HL-60 (cell line): ENCODE measurements around the gene ANXA8.

Experiments used
- DNase-seq, 2 experiments: peaks; one replicate each; pipeline ENCODE4 v3.0.0-alpha.2; 2010 to 2020; ENCODE audit warnings: low read depth in 1 of 2, low spot score in 1 of 2
- H3K27ac ChIP-seq: fragments of 250-450 bp; sonication (Bioruptor Pico); replicated peaks from 2 replicates; pipeline ENCODE4 v1.5.1; 2020; ENCODE audit warnings: mild to moderate bottlenecking, moderate library complexity
- H3K27me3 ChIP-seq: fragments of 250-450 bp; sonication (Bioruptor Pico); 2 replicates; pipeline ENCODE4 v1.5.1; 2021; ENCODE audit warnings: mild to moderate bottlenecking, moderate library complexity; ENCODE audit not compliant: insufficient read depth, poor library complexity, severe bottlenecking
- H3K4me3 ChIP-seq: replicated peaks from 2 replicates; pipeline ENCODE4 v1.5.1; 2011; ENCODE audit warnings: mild to moderate bottlenecking, control low read depth, low read length; ENCODE audit not compliant: insufficient read depth
- GABPA ChIP-seq: IDR thresholded peaks from 2 replicates; pipeline ENCODE4 v1.6.1; 2012; ENCODE audit warnings: low read depth
- POLR2AphosphoS5 ChIP-seq: IDR thresholded peaks from 2 replicates; pipeline ENCODE4 v1.6.1; 2012; ENCODE audit warnings: low read depth
- SPI1 ChIP-seq: IDR thresholded peaks from 2 replicates; pipeline ENCODE4 v1.6.1; 2012; ENCODE audit warnings: low read depth, mild to moderate bottlenecking, borderline replicate concordance
- TF ChIP-seq, protein P1 (sequence below): IDR thresholded peaks from 2 replicates; pipeline ENCODE4 v1.6.1; 2012; ENCODE audit warnings: low read depth; ENCODE audit not compliant: insufficient replicate concordance
- TF ChIP-seq, protein P2 (sequence below): IDR thresholded peaks from one replicate; pipeline ENCODE4 v1.5.1; 2011; ENCODE audit warnings: low read length, control low read depth, inconsistent platforms; ENCODE audit not compliant: insufficient read depth

The ANXA8 gene

DNA sequence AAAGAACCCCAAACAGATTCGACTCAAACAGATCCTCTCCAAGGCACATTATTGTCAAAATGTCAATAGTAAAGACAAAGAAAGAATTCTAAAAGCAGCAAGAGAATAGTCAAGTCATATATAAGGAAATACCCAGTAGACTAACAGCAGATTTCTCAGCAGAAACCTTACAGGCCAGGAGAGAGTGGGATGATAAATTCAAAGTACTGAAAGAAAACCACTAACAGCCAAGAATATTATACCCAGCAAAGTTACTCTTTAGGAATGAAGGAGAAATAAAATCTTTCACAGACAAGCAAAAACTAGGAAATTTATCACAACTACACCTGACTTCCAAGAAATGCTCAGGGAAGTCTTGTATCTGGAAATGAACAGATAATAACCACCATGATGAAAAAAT, 38.2 kb downstream of the ANXA8 start:
- no peak overlapping the region for H3K4me3 ChIP-seq
- H3K27ac ChIP-seq = no peak overlapping the region
- DNase-seq = no peak
- TF ChIP-seq, protein P1, sequence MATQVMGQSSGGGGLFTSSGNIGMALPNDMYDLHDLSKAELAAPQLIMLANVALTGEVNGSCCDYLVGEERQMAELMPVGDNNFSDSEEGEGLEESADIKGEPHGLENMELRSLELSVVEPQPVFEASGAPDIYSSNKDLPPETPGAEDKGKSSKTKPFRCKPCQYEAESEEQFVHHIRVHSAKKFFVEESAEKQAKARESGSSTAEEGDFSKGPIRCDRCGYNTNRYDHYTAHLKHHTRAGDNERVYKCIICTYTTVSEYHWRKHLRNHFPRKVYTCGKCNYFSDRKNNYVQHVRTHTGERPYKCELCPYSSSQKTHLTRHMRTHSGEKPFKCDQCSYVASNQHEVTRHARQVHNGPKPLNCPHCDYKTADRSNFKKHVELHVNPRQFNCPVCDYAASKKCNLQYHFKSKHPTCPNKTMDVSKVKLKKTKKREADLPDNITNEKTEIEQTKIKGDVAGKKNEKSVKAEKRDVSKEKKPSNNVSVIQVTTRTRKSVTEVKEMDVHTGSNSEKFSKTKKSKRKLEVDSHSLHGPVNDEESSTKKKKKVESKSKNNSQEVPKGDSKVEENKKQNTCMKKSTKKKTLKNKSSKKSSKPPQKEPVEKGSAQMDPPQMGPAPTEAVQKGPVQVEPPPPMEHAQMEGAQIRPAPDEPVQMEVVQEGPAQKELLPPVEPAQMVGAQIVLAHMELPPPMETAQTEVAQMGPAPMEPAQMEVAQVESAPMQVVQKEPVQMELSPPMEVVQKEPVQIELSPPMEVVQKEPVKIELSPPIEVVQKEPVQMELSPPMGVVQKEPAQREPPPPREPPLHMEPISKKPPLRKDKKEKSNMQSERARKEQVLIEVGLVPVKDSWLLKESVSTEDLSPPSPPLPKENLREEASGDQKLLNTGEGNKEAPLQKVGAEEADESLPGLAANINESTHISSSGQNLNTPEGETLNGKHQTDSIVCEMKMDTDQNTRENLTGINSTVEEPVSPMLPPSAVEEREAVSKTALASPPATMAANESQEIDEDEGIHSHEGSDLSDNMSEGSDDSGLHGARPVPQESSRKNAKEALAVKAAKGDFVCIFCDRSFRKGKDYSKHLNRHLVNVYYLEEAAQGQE = no peak
- TF ChIP-seq, protein P2, sequence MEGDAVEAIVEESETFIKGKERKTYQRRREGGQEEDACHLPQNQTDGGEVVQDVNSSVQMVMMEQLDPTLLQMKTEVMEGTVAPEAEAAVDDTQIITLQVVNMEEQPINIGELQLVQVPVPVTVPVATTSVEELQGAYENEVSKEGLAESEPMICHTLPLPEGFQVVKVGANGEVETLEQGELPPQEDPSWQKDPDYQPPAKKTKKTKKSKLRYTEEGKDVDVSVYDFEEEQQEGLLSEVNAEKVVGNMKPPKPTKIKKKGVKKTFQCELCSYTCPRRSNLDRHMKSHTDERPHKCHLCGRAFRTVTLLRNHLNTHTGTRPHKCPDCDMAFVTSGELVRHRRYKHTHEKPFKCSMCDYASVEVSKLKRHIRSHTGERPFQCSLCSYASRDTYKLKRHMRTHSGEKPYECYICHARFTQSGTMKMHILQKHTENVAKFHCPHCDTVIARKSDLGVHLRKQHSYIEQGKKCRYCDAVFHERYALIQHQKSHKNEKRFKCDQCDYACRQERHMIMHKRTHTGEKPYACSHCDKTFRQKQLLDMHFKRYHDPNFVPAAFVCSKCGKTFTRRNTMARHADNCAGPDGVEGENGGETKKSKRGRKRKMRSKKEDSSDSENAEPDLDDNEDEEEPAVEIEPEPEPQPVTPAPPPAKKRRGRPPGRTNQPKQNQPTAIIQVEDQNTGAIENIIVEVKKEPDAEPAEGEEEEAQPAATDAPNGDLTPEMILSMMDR = no peak
- no peak for TF ChIP-seq SPI1
- no peak for TF ChIP-seq POLR2AphosphoS5
- no peak for TF ChIP-seq GABPA
- no peaks in the 10 kb centered on the region for H3K27me3 ChIP-seq

DNA sequence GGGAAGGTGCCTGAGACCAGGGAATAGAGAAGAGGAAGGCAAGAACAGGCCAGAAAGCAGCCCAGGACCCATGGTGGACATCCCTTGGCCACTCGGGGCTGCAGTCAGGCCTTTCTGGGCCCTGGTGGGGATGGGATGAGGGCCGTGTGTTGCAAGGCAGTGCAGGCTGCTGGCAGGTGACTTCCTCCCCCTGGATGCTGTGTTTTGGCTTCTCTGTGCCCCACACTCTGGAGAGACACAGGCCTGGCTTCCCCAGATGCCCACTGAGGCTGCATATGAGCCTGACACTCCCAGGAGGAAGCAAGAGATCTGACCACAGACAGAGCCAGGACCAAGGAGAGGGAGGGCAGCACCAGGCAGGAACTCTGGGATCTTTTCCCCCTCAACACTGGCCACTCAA, 39.9 kb downstream of the ANXA8 start:
- no peak overlapping the region for H3K4me3 ChIP-seq
- TF ChIP-seq POLR2AphosphoS5 (no peak), GABPA (no peak), SPI1 (no peak)
- TF ChIP-seq, protein P1 = no peak
- TF ChIP-seq, protein P2 = no peak
- H3K27ac ChIP-seq = no peak overlapping the region
- H3K27me3 ChIP-seq = no peaks in the 10 kb centered on the region
- no peak for DNase-seq

DNA sequence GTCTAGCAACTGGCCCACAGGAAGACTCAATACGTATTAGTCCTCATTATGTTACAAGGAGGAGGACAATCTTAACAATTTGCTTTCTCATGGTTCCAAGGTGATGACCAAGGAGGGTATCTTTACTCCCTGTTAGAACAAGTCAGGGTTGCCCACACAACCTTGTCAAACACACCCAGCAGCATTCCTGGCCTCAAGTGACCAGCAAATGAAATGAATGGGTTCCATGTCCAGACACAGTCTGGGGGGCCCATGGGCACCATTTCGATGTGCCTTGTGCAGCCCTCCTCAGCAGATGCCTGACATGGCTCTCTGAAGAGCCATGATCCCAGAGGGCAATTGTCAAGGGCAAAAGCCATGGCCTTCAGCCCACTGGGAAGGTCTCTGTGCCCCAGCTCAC, 40.8 kb downstream of the ANXA8 start:
- H3K27me3 ChIP-seq = no peaks in the 10 kb centered on the region
- DNase-seq = no peak
- no peak overlapping the region for H3K27ac ChIP-seq
- no peak overlapping the region for H3K4me3 ChIP-seq
- TF ChIP-seq, protein P2 = no peak
- TF ChIP-seq, protein P1 = no peak
- TF ChIP-seq SPI1 = no peak
- TF ChIP-seq GABPA = no peak
- TF ChIP-seq POLR2AphosphoS5 = no peak
